SK-N-SH (cell line): ENCODE measurements around the gene JAKMIP1. TPM values are rescaled to one million over a fixed set of nuclear protein-coding genes. Genes with fewer than 3 reads are reported as not detected.

Source experiments
- CTCF ChIA-PET: fragments of 300-600, 350-600 bp; formaldehyde crosslinking; extraction: SDS; loops from one replicate; lab custom pipeline; 2021; lab: Yijun Ruan, JAX
- POLR2A ChIA-PET: fragments of 350-600 bp; sonication (Branson Sonifier 250); formaldehyde crosslinking; extraction: SDS; loops from one replicate; lab custom pipeline; 2020; ENCODE audit warnings: antibody characterized with exemption, inconsistent platforms; lab: Yijun Ruan, JAX
- DNase-seq: peaks from one replicate; pipeline ENCODE4 v3.0.0; 2012
- H2AFZ ChIP-seq: fragments of 200-600 bp; sonication (generic); 2 replicates; pipeline ENCODE4 v1.8.1; 2016; ENCODE audit warnings: antibody characterized with exemption, mild to moderate bottlenecking, low read depth
- H3F3A ChIP-seq: fragments of 200-600 bp; sonication (generic); replicated peaks from 2 replicates; pipeline ENCODE3; 2016; ENCODE audit warnings: antibody characterized with exemption, mild to moderate bottlenecking; ENCODE audit not compliant: insufficient read depth
- H3K27ac ChIP-seq, 2 experiments: fragments of 200-500 bp in 1 of 2; fragments of 200-600 bp in 1 of 2; sonication (Bioruptor generic) in 1 of 2; sonication (generic), shearing (Covaris generic) in 1 of 2; 2 replicates each; pipeline versions ENCODE4 v1.5.1 to v1.6.1; 2014 to 2016; ENCODE audit warnings: low read depth in 2 of 2, inconsistent platforms in 1 of 2, low read length in 1 of 2, mild to moderate bottlenecking in 1 of 2, mixed read lengths in 1 of 2
- H3K27me3 ChIP-seq: fragments of 200-600 bp; sonication (generic), shearing (Covaris generic); 2 replicates; pipeline ENCODE4 v1.6.1; 2016; ENCODE audit warnings: mixed run types; ENCODE audit not compliant: insufficient read depth
- H3K36me3 ChIP-seq, 2 experiments: fragments of 200-500 bp in 1 of 2; fragments of 200-600 bp in 1 of 2; sonication (Bioruptor generic) in 1 of 2; sonication (generic) in 1 of 2; replicated peaks in 1 of 2; 2 replicates each; pipeline versions ENCODE3 to v1.5.1; 2014 to 2016; ENCODE audit warnings: low read length in 1 of 2, mild to moderate bottlenecking in 1 of 2; ENCODE audit not compliant: insufficient read depth in 2 of 2, control insufficient read depth in 1 of 2
- H3K4me1 ChIP-seq, 2 experiments: fragments of 200-500 bp in 1 of 2; fragments of 200-600 bp in 1 of 2; sonication (Bioruptor generic) in 1 of 2; sonication (generic), shearing (Covaris generic) in 1 of 2; 2 replicates each; pipeline versions ENCODE4 v1.5.1 to v1.6.1; 2014 to 2016; ENCODE audit warnings: low read depth in 1 of 2, low read length in 1 of 2, mixed run types in 1 of 2; ENCODE audit not compliant: insufficient read depth in 2 of 2, control insufficient read depth in 1 of 2
- H3K4me2 ChIP-seq: fragments of 200-600 bp; sonication (generic), shearing (Covaris generic); 2 replicates; pipeline ENCODE4 v1.6.1; 2017; ENCODE audit warnings: mixed run types
- H3K4me3 ChIP-seq, 2 experiments: fragments of 200-500 bp in 1 of 2; fragments of 200-600 bp in 1 of 2; sonication (Bioruptor generic) in 1 of 2; sonication (generic), shearing (Covaris generic) in 1 of 2; 2 replicates each; pipeline versions ENCODE4 v1.5.1 to v1.8.1; 2014 to 2016; ENCODE audit warnings: low read depth in 2 of 2, inconsistent platforms in 1 of 2, low read length in 1 of 2, mild to moderate bottlenecking in 1 of 2, mixed read lengths in 1 of 2, moderate library complexity in 1 of 2
- H3K79me2 ChIP-seq: fragments of 200-600 bp; sonication (generic); 2 replicates; pipeline ENCODE4 v1.8.1; 2017; ENCODE audit warnings: mild to moderate bottlenecking; ENCODE audit not compliant: insufficient read depth
- H3K9ac ChIP-seq: fragments of 200-600 bp; sonication (generic); 2 replicates; pipeline ENCODE4 v1.6.1; 2017; ENCODE audit warnings: mixed run types
- H3K9me2 ChIP-seq: fragments of 200-600 bp; sonication (generic); 2 replicates; pipeline ENCODE4 v1.6.1; 2017; ENCODE audit warnings: mixed run types
- H3K9me3 ChIP-seq: fragments of 200-600 bp; sonication (generic); 2 replicates; pipeline ENCODE4 v1.6.1; 2017; ENCODE audit warnings: mixed run types, mild to moderate bottlenecking, moderate library complexity
- H4K20me1 ChIP-seq: fragments of 200-600 bp; sonication (generic); 2 replicates; pipeline ENCODE4 v1.6.1; 2017; ENCODE audit warnings: mild to moderate bottlenecking, mixed run types; ENCODE audit not compliant: insufficient read depth
- FOSL2 ChIP-seq: IDR thresholded peaks from 2 replicates; pipeline ENCODE4 v1.4.0; 2012; ENCODE audit warnings: low read depth, mild to moderate bottlenecking, moderate library complexity, borderline replicate concordance
- FOXJ3 ChIP-seq: sonication (generic); formaldehyde crosslinking; IDR thresholded peaks from 2 replicates; pipeline ENCODE4 v1.5.1; 2020; ENCODE audit warnings: mild to moderate bottlenecking, missing genetic modification reagents
- FOXM1 ChIP-seq: IDR thresholded peaks from 2 replicates; pipeline ENCODE4 v1.4.0; 2012; ENCODE audit warnings: low read depth, mild to moderate bottlenecking
- GABPA ChIP-seq: IDR thresholded peaks from 2 replicates; pipeline ENCODE4 v1.4.0; 2012; ENCODE audit warnings: low read depth, mild to moderate bottlenecking
- JUND ChIP-seq: IDR thresholded peaks from 2 replicates; pipeline ENCODE4 v1.4.0; 2012
- MEF2A ChIP-seq: IDR thresholded peaks from 2 replicates; pipeline ENCODE4 v1.4.0; 2012; ENCODE audit warnings: low read depth, borderline replicate concordance
- MXI1 ChIP-seq: IDR thresholded peaks from 2 replicates; pipeline ENCODE4 v1.6.1; 2012; ENCODE audit warnings: mild to moderate bottlenecking, low read depth, low read length, improper control_type of control experiment
- NRF1 ChIP-seq: IDR thresholded peaks from 2 replicates; pipeline ENCODE4 v1.6.1; 2012; ENCODE audit warnings: low read depth, mild to moderate bottlenecking, low read length
- RCOR1 ChIP-seq: fragments of 150-350 bp; IDR thresholded peaks from 2 replicates; pipeline ENCODE4 v1.6.1; 2017; ENCODE audit warnings: antibody characterized with exemption, low read length
- TAF1 ChIP-seq: IDR thresholded peaks from 2 replicates; pipeline ENCODE4 v1.6.1; 2012; ENCODE audit warnings: low read depth, mild to moderate bottlenecking, low read length, moderate library complexity, borderline replicate concordance
- TCF12 ChIP-seq: IDR thresholded peaks from 2 replicates; pipeline ENCODE4 v1.4.0; 2012
- TEAD4 ChIP-seq: IDR thresholded peaks from 2 replicates; pipeline ENCODE4 v1.4.0; 2012; ENCODE audit warnings: mild to moderate bottlenecking, borderline replicate concordance; ENCODE audit not compliant: insufficient read depth
- WGBS: methylation state at CpG from one replicate; pipeline ENCODE4 v1.1.6; 2017; ENCODE audit warnings: low lambda C conversion rate; 5-methylcytosine and 5-hydroxymethylcytosine counted together
- polyA plus RNA-seq, 3 experiments: library from polyadenylated mRNA; depleted of rRNA; stranded (reverse); fragments of >200 nt; gene quantifications; 2 replicates each; pipeline ENCODE4 v1.2.3, GENCODE V29; 2012
- TF ChIP-seq, protein P1 (sequence below): fragments of 150-350 bp; IDR thresholded peaks from 2 replicates; pipeline ENCODE4 v1.6.1; 2016; ENCODE audit warnings: mild to moderate bottlenecking, low read depth, low read length
- TF ChIP-seq, protein P2 (sequence below): fragments of 150-350 bp; IDR thresholded peaks from 2 replicates; pipeline ENCODE4 v1.6.1; 2017; ENCODE audit warnings: antibody characterized with exemption, low read length, low read depth, borderline replicate concordance
- TF ChIP-seq, protein P3 (sequence below): IDR thresholded peaks from 2 replicates; pipeline ENCODE4 v1.4.0; 2012; ENCODE audit warnings: low read depth
- TF ChIP-seq, protein P4 (sequence below): fragments of 200-600 bp; sonication (generic); IDR thresholded peaks from 2 replicates; pipeline ENCODE4 v1.6.1; 2017; ENCODE audit warnings: antibody characterized with exemption, mild to moderate bottlenecking, moderate library complexity
- TF ChIP-seq, protein P5 (sequence below): IDR thresholded peaks from 2 replicates; pipeline ENCODE4 v1.4.0; 2012; ENCODE audit warnings: low read depth, borderline replicate concordance

Gene JAKMIP1
- polyA plus RNA-seq, 1 of the 3 experiments (the other 2 are of a cell fraction): 0.54 TPM

DNA sequence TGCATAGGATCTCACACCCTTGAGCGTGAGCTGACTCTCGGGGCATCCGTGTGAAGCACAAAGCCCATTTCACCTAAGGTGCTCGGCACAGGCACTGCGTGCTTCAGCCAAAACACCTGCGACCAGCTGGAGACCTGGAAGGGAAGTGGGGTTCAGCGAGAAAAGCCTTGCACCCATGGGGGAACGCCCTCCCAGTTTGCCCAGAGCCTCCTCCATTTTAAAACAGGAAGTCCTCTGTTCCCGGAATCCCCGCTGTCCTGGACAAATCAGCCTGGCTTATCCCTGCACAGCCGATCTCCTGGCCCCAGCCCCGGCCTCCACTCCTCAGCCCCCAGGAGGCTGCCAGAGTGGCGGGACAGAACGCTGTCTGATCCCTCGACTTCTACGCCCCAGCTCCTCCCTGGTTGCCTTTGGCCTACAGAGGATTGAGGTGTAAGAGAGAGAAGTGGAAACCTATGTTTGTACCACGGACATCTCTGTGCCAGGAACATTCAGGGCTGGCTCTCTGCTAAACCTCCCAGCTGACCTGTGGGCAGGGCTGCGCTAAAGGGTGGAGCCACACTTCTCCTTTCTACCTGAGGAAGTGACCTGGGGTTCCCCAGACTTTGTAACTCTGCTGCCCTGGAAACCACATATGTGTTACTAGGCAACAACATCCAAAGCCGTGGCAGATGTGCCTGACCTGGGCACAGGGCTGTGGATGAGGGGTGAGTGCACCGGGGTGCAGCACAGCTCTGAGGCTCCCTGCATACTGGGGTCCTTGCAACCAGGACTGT, 178.3 kb downstream of the JAKMIP1 start (continued):
- TF ChIP-seq FOXJ3 (CRISPR knock-in tag) (no peak), RCOR1 (no peak), MXI1 (no peak), TAF1 (no peak), TCF12 (no peak), JUND (no peak), FOXM1 (no peak), GABPA (no peak)
- TF ChIP-seq, protein P1, sequence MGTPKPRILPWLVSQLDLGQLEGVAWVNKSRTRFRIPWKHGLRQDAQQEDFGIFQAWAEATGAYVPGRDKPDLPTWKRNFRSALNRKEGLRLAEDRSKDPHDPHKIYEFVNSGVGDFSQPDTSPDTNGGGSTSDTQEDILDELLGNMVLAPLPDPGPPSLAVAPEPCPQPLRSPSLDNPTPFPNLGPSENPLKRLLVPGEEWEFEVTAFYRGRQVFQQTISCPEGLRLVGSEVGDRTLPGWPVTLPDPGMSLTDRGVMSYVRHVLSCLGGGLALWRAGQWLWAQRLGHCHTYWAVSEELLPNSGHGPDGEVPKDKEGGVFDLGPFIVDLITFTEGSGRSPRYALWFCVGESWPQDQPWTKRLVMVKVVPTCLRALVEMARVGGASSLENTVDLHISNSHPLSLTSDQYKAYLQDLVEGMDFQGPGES: no peak
- TF ChIP-seq, protein P2, sequence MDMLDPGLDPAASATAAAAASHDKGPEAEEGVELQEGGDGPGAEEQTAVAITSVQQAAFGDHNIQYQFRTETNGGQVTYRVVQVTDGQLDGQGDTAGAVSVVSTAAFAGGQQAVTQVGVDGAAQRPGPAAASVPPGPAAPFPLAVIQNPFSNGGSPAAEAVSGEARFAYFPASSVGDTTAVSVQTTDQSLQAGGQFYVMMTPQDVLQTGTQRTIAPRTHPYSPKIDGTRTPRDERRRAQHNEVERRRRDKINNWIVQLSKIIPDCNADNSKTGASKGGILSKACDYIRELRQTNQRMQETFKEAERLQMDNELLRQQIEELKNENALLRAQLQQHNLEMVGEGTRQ: no peak
- TF ChIP-seq, protein P3, sequence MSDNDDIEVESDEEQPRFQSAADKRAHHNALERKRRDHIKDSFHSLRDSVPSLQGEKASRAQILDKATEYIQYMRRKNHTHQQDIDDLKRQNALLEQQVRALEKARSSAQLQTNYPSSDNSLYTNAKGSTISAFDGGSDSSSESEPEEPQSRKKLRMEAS: no peak
- TF ChIP-seq, protein P4, sequence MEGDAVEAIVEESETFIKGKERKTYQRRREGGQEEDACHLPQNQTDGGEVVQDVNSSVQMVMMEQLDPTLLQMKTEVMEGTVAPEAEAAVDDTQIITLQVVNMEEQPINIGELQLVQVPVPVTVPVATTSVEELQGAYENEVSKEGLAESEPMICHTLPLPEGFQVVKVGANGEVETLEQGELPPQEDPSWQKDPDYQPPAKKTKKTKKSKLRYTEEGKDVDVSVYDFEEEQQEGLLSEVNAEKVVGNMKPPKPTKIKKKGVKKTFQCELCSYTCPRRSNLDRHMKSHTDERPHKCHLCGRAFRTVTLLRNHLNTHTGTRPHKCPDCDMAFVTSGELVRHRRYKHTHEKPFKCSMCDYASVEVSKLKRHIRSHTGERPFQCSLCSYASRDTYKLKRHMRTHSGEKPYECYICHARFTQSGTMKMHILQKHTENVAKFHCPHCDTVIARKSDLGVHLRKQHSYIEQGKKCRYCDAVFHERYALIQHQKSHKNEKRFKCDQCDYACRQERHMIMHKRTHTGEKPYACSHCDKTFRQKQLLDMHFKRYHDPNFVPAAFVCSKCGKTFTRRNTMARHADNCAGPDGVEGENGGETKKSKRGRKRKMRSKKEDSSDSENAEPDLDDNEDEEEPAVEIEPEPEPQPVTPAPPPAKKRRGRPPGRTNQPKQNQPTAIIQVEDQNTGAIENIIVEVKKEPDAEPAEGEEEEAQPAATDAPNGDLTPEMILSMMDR: no peak
- TF ChIP-seq, protein P5, sequence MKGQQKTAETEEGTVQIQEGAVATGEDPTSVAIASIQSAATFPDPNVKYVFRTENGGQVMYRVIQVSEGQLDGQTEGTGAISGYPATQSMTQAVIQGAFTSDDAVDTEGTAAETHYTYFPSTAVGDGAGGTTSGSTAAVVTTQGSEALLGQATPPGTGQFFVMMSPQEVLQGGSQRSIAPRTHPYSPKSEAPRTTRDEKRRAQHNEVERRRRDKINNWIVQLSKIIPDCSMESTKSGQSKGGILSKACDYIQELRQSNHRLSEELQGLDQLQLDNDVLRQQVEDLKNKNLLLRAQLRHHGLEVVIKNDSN: no peak
- TF ChIP-seq, all 33 proteins: peak for 0

DNA sequence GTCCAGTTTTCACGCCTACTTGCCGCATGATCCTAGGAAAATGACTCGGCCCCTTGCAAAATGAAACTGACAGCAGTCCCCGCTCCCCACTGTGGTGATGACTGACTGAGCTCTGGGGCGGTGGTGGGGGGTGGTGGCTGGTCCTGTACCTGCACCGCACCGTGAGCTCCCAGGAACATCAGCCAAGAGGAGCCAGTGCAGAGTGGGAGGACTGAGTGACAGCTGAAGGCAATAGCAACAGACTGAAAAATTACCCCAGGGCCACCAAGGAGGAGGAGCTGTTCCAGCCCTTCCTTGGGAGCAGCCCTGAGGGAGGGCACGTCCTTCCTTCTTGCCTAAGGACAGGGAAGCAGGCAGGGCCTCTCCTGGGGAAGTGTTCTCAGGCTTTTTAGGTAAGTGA, 179.7 kb downstream of the JAKMIP1 start:
- TF ChIP-seq, protein P1: no peak
- TF ChIP-seq FOXJ3 (CRISPR knock-in tag) (no peak), TEAD4 (no peak), MEF2A (no peak), RCOR1 (no peak), TCF12 (no peak), GABPA (no peak), NRF1 (no peak), FOSL2 (no peak), FOXM1 (no peak)
- TF ChIP-seq, protein P3: no peak
- no peaks in the 10 kb centered on the region for H3K79me2 ChIP-seq
- POLR2A ChIA-PET: no interaction called here
- no peak overlapping the region for H3K4me2 ChIP-seq
- no peaks in the 10 kb centered on the region for H3K27me3 ChIP-seq
- H4K20me1 ChIP-seq: no peaks in the 10 kb centered on the region
- H3K9ac ChIP-seq: no peak overlapping the region
- CTCF ChIA-PET: interaction anchor here (0.6 to 5.2 kb wide), 28 partner anchors 8 to 335 kb away, joined by 3 to 80 read pairs (median 4); no protein-coding TSS in a partner anchor
- no peak overlapping the region for H2AFZ ChIP-seq
- no peaks in the 10 kb centered on the region; a peak in 1 of 4 replicates for H3K4me1 ChIP-seq
- no peaks in the 10 kb centered on the region for H3F3A ChIP-seq
- H3K36me3 ChIP-seq: no peaks in the 10 kb centered on the region
- no peaks in the 10 kb centered on the region for H3K9me2 ChIP-seq
- 60% methylated on average over 5 of the region's 8 CpGs for WGBS
- no peak overlapping the region for H3K4me3 ChIP-seq
- no peaks in the 10 kb centered on the region for H3K9me3 ChIP-seq
- H3K27ac ChIP-seq: no peak overlapping the region
- DNase-seq: no peak
